GM18520 (cell line): ENCODE results near the gene HOXB6.

Experiments
- ATAC-seq: cut with Tn5 transposase; IDR thresholded peaks from one replicate; pipeline ENCODE4 v1.9.1; 2021; ENCODE audit not compliant: unreplicated experiment

The HOXB6 gene

DNA sequence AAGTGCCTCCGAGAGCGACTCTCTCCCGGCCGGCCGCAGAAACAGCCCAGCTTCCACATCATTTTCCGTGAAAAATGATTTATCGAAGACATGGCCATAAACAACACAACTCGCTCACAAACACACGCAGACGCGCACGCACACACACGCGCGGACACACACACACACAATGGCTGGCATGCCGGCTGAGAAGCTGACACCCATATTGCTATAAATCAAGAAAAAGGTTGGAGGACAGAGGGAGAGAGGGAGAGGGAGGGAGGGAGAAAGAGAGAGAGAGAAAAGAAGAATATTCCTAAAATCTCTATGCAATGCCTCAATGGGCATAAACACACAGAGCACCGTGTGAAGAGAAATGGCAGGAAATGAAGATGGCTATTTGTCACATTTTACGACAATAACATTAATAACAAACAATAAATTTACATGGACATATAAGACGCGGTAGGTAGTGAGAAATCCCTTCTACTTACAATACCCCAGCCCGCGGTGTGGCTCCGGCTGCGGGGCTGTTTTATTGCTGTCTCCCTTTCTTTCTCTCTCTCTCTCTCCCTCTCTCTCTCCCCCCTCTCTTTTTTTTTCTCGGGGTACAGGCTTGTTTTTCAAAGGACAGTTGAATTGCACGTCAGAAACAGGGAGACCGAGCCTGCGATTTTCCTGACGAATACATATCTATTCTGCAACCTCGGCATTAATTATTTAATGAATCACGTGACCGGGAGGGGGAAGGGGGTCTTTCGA lies 36.1 kb downstream of the HOXB6 start:
- no peak for ATAC-seq

DNA sequence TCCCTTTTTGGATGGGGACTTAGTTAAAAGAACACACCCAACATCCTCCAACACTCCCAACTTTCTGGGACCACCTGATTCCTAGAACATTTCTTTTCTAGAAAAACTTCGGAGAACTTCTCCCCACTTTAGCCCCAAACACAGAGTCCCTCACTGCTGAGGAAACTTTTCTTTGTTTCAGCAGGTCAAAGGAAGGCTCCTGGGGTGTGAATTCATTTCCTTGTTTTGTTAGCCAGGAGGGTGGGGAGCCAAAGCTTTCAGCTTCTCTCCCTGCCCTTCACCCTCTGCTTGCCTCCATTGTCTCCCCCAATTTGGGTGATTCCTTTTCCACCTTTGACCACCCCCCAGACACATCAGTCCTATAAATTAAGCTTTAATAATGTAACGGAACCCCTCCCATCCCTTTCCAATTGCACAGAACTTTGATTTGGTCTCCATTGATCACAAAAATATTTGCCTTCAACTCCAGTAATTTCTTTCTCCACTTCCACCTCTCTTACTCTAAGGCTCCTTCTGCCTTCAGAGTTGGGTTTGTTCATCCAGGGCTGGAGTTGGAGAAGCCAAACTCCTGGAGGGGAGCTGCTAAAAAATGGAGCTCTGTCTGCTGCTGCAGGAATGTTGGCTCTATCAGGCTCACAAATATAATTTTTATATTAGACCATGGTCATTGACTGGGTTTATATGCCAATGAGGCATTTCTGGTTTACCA lies 37.0 kb downstream of the HOXB6 start:
- ATAC-seq, result no peak

DNA sequence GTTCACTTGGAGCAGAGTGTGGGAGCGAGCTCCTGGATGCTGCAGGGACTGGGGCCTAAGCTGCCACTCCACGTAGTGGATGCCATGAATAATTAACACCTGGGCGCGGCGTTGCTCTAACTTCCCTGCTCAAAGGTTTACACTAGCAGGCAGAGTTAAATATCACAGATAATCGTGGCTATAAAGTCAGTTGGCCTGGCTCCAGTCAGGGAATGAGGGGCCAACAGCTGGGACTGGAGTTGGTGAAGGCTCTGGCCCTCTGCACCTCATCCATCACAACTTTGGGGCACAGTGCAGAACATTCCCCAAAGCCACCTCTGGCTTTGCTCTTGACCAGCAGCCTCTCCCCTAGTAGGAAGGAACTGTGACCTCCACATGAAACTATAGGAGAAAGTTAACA lies 37.6 kb downstream of the HOXB6 start:
- ATAC-seq, result no peak

DNA sequence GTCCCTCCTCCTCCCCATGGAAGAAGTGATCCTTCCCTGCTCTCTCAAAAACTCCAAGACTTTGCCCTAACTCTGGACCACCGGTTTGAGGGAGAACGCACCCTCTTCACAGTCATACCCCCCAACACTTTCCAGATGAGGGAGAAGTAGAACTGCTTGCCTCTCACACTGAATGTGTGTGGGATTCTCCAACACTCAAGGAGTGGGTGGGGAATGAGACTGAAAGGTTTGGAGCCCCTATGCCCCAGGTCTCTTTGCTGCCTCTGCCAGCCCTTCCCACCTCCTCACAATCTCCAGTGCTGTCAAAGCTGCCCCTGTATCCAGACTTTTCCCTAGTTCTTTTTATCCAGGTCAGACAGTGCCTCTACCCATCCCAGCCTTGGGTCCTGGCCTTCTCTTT lies 38.1 kb downstream of the HOXB6 start:
- no peak for ATAC-seq

DNA sequence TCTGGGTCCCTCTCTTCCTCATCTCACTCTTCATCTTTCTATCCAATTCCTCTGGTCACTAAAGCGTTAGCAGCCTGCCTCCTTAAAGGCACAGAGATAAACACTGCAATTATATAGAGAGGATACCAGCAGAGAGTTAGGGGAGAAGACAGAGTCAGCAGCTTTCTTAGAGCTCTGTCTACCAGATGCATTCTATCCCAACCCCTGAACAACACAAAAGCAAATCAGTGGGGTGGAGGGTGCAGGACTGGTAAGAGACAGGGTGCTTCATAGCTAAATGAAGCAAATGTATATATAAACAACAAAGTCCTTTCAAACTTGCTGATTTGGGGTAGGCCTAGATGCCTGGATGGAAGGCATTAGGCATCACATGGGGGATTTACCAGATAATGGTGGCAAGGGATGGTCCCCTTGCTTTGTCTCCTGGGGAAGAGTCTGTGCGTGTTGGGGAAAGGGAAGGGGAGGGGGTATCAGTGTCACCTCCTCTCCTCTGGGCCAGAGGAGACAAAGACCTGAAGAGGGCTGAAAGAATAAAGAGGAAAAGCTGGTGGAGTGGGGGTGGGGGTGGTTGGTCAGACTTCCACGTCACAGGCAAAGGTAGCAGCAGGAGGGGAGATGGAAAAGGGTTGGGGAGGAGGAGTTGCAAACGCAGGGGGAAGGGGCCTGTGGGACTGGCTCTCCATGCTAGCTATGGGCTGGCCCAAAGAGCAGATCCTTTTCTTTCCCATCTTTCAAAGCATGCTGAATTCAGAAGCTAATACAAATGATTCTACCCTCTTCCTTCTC lies 38.7 kb downstream of the HOXB6 start:
- no peak for ATAC-seq

DNA sequence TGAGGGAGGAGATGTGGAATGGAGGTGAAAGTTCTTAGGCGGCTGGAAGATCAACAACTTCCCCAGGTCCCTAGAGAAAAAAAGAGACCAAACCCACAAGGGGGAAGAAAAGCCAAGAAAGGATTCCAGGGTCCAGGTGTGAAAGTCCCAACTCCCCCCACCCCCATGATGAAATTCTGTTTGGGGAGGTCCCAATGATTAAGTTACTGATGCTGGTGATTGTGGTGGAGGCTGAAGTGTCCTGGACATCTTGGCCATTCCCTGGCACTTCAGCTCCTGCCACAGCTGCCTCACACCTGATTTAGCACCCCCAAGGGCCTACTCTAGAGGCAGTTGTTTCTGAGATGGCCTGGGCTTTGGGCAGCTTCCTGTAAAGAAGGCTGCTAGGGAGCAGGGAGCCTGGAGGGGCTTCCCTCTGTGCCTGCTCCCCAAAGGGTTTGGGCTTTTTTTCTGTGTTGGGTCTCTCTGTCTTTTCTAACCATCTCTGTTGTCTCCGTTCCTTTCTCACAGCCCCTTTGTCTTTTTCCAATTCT lies 39.7 kb downstream of the HOXB6 start:
- no peak for ATAC-seq

DNA sequence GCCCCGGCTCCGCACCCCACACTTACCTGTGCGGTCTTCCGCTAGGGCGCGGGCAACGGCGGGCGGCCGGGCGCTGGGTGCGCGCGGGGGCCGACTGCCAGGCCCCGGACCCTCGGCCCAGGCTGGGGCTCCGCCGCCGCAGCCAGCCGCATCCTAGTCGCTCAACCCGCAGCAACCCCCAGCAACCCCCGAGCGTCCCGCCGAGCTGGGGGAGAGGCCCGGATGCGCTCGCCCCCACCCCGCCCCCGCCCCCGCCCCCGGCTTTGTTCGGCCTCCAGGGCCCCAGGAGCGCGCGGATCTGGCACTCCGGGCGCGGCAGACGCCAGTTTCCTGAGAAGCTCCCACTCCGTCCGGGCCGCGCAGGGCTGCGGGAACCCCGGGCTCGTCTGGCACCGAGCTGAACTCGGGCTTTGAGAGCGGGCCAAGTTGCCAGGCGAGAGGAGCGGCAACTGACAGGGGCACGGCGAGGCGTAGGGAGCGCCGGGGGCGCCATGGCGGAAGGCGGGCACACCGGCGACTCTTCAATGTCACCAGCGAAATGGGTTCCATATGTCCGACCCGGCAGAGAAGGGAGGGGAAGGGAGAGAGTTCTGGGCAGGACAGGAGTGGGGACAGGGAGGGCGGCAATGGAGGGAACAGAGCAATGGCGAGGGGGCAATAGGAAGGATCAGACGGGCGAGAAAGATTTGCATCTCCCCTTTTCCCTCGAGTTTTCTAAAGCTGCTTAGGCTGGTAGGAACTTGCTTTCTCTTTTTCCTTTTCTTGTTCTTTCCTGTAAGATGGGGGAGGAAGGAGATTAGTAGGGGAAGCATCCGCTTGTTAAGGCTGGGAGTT lies 40.4 kb downstream of the HOXB6 start:
- no peak for ATAC-seq

DNA sequence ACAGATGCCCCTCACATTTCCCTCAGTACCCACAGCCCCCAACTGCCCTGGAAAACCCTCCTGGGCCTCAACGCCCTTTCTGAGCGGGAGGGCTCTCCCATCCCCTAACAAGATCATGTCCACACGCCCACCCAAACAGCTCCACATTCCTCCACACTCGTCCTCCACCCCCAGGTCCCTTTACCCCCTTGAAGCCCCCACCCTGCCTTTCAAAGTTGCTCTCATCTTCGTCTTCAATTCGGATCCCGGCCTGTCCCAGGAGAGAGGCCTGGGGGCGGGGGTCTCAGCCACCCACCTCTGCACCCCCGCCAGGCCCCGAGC lies 41.0 kb downstream of the HOXB6 start:
- no peak for ATAC-seq

DNA sequence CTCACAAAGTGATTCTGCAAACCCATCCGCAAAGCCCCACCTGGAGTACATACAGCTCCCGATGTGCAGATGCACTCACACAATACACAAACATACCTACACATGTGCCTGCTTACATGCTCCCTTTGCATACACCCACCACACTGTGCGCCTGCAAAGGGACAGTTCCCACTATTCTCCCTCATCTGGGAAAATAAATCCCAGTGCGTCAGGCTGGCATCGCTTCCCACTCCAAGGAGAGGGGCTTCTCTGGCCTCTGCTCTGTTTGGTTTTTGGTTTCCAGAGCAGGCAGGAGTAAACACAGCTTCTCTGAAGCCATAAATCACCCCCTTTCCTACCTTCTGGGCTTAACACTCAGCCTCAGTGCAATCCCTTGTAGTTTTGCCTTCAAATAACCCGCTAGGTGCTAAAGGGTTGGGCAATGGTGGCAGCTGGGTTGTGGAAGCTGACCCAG lies 41.4 kb downstream of the HOXB6 start:
- no peak for ATAC-seq

DNA sequence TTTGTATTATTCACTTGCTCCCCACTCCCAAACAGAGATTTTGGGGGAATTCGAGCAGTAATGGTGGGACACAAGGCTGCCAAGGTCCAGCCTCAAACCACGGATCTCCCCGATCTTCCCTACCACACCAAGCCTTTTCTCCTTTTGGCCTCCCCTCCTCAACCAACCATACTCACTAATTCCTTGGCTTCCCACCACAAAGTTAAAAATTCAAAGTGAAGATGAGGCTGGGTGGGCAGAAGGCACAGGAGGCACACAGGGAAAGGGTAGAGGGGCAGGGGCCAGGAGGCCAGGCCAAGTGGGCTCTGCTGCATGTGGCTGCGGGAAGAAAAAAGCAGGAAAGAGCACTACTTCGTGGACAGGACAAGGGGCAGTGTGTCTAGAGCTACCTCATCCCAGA lies 41.9 kb downstream of the HOXB6 start:
- ATAC-seq, result no peak

DNA sequence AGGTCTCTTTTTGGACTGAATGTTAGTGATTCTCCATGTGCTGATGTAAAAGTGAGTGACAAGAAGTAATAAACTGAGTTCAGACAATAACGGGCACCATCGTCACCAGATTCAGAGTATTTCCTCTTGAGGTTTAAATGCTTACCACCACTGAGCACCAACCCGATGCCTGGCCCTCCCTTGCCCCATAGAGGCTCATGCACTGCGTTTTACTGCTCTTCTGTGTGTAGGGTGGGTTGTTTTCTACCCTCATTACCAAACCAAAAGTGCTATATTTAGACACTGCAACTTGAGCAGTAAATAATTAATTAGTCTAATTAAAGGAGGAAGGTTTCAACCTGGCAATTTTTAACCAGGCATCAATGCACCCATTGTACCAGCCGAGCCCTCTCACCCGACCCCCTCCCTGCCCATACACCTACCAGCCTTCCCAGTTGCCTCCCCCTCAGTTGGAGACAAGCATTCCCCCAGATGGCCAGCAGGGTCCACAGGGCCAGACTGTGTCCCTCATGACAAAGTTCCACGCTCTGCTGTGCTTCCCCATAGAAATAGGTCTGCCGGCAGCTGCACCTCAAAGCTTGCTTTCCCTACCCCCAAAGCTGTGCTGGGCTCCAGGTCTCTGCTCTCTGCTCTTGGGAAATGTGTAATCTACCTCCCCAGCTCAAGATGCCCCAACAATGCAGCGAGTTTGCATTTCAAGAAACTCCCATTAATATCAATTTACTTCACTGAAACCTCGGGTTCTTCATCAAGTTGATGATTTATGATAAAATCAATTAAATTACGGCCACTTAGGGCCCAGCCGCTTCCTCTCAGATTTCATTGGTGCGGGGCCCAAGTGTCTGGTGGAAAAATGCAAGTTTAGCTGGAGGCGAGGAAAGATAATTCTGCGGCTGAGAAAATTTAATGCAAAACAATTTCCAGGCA lies 42.6 kb downstream of the HOXB6 start:
- ATAC-seq, result no peak

DNA sequence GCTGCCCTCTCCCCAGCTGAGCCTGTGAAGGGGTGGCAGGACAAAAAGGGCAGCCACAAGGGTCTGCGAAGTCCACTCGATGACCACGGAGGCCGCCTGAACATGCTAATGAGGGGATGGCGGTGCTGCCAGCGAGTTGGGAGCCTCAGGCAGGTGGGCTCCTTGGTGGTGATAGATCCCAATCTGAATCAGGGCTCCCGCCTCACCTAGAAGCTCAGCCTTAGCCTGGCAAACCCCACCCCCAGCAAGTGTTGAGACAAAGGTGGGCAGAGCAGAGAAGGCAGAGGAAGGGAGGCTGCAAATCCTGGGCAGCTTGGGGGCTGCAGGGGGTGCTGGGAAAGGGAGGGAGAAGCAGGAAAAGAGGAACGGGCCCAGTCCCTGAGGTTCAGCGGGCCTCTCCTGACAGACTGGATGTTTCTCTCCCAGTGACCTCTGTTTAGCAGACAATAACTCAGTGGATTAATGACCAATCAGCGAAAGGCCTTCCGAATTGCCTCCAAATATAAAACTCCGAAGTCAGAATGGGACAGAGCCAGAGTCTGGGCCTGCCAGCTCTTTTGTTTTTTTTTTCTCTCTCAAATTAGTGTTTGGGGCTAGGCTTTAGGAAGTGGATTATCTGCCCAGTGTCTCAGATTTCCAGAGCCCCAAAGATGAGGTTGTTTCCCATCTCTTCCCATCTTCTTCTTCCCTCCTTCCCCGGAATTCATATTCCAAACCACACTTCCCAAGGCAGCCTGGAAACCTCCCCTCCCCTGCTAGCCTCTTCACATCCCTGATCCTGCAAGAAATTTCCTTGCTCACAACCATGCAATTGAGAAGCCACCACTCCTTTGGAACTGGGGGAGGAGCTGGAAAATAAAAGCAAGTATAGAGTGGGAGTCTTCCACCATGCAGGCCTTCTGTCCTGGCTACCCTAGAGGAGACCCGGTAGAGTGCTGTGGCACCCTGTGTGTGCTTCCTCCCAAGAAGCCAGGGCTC lies 44.7 kb downstream of the HOXB6 start:
- ATAC-seq, result no peak

DNA sequence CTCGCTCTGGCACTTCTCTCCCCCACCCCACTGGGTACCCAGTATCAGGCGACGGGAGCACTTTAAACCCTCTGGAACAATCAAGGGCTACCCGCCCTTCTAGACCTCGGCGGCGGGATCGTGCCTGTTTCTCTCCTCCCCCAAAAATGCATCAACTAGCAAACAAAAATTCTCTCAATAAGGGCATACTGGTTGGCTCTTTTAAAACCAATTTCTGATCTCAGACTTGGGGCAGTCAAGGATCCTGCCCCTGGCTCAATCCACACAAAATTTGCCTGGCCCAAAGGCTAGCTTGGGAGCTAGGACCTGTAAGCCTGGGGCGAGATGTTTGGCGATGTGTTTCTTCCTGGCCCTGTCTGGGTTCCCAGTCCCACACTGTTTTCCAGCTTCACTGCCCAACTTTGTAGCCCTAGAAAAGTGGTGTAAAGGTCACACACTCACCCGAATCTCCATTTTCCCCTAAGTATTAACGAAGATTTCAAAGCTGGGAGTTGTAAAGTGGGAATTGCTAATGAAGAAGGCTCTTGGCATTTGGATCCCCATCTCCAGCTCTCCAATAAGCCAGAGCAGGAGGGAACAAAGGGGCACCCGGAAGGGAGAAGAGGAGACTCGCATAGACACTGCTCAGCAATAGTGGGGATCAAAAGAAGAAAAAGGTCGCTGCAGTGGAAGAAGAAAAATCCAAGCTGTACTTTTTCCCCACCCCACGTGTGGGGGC lies 45.5 kb downstream of the HOXB6 start:
- no peak for ATAC-seq

DNA sequence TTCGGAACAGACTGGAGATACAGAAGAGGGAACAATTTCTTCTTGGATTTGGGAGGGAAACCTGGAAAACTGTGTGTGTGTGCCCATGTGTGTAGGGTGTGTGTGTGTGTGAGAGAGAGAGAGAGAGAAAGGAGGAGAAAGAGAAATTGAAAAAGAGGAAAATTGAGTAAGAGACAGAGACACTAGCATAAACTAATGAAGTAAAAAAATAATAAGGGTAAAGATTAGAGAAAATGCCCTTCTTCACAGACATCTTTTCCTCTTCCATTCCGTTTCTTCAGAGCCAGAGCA lies 46.0 kb downstream of the HOXB6 start:
- no peak for ATAC-seq

DNA sequence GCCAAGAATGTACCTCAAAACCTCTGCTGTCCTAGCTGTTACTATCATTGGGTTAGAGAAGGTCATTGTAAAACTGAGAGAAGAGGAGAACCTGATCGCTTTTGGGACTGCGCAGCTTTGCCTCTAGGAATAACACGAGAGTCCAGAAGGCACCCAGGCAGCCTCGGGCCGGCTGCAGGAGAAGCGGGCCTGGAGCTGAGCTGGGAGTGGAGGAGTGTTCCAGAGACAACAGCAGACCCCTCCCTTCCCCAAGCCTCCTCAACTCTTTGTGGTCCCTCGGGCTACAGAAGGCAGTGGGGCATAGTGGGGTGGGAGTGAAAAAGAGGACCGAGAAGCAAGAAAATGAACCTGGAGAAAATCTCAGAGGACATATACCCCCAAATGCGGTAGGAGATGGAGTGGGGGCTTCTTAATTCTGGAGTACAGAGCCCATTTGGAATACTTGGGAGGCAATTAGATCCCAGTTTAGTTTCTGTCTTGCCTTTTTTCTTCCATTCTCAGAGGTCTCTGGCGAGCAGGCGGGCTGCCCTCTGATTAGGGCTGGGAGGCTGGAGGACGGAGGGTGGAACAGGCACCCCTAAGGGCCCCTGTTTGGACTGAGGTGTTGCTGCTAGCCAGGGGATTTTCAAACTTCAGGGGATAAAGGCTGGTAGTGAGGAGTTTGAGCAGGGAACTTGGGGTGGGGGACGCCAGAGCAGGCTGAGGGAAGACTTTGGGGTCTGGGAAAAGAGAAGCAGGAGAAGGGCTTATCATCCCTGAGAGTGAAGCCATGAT lies 46.5 kb downstream of the HOXB6 start:
- ATAC-seq, result no peak

DNA sequence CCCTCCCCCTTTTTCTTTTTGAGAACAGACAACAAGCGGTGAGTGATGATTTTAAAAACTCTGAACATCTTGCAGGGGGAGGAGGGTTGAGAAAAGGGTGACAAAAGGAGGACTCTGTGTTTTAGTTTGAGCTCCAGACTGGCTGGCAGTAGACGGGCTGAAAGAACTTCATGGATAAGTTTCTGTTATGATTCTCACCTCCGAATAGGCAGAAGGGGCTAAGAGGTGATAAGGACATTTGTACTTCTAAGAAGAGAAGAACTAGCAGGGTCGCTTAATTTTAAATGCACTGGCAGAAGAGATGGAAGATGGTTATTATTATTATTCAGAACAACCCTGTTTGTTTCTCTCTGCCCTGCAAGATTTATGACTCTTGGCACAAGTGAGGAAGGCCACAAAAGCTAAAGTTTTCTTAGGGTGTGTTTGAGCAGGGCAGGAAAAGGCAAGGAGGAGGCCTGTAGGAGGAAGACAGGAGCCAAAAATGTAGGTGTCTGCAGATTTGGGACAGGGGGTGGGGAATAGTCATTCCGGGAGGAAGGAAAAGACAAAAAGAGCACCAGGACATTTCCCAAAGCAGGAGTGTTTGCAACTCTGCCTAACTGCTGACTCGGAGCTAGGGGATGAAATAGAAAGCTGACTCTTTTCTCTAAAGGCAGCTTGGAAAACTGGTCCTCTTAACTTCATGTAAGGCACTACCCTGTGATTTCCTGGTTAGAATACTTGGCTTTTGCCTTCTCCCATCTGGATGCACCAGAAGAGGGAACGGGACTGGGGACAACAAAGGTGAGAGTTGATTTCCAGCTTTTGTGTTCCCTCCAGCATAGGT lies 48.0 kb downstream of the HOXB6 start:
- ATAC-seq, result no peak

DNA sequence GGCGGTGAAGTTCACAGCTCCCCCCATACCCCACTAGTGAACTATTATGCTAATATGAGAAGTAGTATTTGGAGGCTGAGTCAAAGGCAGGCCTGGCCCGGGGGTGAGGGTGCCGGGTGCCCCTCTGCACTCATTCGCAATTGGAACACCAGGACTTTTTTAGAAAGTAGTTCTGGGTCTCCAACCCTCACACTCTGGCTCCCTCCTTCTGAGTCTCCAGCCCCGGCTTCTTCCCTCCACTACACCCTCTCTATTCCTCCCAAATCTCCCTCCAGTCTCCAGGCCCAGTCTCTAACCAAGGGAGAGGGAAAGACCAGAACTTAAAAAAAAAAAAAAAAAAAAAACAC lies 48.6 kb downstream of the HOXB6 start:
- no peak for ATAC-seq
